ENCODE results near the gene CAMKK1.

GRCh38 chr17:3916825-3917224 is 24.0 kb upstream of the CAMKK1 start:
- TF ChIP-seq CTCF (IDR thresholded peaks at IDR 0.05; ENCODE audit: poor library complexity, severe bottlenecking) (no peak), EZH2 (IDR thresholded peaks at IDR 0.05; ENCODE audit: borderline replicate concordance, insufficient read depth, low read length, poor library complexity, severe bottlenecking) (no peak), POLR2AphosphoS5 (IDR thresholded peaks at IDR 0.05) (no peak), TAF1 (IDR thresholded peaks at IDR 0.05; ENCODE audit: low read depth) (no peak), EP300 (conservative IDR thresholded peaks at IDR 0.05; ENCODE audit: poor library complexity, severe bottlenecking) (no peak), REST (IDR thresholded peaks at IDR 0.05; ENCODE audit: borderline replicate concordance) (no peak), SMC3 (conservative IDR thresholded peaks at IDR 0.05; ENCODE audit: poor library complexity) (no peak), RAD21 (conservative IDR thresholded peaks at IDR 0.05) (no peak), MXI1 (conservative IDR thresholded peaks at IDR 0.05; ENCODE audit: poor library complexity, severe bottlenecking) (no peak)
